GM18520 (cell line): ENCODE measurements around the gene CCDC3.
"Not testable (repeated sequence)": the region's sequence is repeated elsewhere in the genome, so short reads cannot be mapped to it uniquely, and the experiment has no call there.

Experiments
- ATAC-seq: cut with Tn5 transposase; IDR thresholded peaks from one replicate; pipeline ENCODE4 v1.9.1; 2021; ENCODE audit not compliant: unreplicated experiment

Gene CCDC3

DNA sequence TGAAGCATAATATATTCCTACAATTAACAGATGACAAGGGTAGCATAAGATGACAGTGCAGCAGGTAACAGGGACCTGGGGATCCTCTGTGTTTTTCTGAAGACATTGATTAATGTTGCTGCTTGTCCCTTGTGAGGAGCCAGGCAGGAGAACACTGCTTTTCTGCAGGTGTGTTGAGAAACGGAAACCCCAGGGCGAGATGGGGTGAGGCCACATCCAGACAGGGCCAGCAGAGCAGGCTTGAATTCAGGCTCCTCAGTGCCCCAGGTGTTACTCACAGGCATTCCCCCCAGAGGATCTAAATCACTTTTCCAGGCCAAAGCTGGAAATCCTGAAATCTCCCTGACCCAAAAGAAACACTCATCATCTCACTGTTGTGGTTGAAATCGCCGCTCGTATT lies 105.3 kb downstream of the CCDC3 start:
- ATAC-seq = no peak

DNA sequence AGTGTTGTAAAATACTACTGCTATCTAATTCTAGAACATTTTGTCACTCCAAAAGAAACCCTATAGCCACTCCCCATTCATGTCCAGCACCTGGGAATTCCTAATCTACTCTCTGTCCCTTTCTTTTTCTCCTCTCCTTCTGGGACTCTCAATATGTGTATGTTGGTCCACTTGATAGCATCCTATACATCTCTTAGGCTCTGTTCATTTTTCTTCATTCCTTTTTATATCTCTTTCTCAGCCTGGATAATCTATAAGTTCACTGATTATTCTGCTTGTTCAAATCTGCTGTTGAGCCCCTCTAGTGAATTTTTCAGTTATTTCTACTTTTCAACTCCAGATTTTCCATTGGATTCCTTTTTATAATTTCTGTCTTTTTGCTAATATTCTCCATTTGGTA lies 108.6 kb downstream of the CCDC3 start:
- no peak for ATAC-seq

DNA sequence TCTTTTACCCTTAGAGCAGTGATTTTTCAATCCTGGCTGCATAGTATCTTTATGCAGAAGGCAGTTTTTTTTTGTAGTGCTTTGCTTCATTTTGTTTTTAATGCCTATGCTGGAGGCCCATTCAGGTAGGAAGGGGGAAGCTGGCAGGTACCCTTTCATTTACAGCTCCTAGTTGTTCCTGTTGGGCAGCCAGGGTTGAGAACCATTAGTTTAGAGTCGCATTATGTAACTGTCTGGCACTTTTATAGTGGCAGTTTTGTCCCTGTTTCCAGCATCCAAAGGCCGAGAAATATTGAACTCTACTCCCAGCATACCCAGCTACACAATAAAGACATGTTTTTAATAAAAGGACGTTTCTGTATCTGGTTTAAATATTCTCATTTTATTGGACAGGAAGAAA lies 110.6 kb downstream of the CCDC3 start:
- ATAC-seq = no peak

DNA sequence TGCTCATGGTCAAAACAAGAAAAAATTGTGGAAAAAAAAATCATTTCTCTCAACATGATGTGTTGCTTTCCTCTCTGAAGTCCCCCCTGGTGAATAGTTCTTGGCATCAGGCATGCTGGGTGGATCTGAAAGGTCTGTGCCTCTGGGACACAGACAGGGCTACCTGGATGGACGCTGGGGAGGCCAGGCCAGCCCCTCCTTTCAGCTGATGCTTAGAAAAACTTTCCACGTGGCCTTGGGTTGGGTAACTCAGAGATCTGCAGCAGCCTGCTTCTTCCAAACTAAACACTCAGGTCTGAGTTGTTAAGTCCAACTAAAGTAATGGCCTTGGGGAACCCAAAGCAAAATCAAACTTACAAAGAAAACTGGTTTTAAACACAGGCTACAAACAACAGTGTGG lies 113.0 kb downstream of the CCDC3 start:
- ATAC-seq = no peak

DNA sequence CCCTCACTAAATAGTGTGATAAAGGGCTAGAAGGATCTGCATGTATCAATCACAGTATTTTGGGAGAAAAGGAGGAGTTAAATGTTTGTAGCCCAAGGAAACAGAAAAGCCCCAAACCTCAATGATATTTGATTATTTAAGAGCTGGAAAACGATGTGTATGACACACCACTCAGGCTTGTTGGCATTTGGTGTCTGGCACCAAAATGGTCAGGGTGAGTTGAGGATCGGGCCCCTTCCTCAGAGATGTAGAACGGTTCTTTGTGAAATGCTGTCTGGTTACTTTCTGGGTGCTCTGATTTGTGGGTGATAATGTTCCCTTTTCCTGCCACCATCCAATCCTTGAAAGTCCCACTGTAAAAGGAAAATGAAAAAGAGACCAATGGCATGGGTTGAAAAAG lies 113.7 kb downstream of the CCDC3 start:
- no peak for ATAC-seq

DNA sequence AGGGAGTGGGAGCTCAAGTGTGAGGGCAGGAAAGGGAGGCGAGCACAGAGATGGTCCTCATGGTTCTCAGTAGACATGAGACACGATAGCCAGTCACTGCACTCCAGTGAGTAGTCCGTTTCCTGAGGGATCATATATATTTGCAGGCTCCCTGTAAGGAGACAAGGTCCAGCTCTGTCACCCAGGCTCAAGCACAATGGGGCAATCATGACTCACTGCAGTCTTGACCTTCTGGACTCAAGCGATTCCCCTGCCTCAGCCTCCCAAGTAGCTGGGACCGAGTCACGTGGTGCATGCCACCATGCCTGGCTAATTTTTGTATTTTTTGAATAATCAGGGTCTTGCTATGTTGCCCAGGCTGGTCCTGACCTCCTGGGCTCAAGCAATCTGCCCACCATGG lies 116.7 kb downstream of the CCDC3 start:
- no peak for ATAC-seq

DNA sequence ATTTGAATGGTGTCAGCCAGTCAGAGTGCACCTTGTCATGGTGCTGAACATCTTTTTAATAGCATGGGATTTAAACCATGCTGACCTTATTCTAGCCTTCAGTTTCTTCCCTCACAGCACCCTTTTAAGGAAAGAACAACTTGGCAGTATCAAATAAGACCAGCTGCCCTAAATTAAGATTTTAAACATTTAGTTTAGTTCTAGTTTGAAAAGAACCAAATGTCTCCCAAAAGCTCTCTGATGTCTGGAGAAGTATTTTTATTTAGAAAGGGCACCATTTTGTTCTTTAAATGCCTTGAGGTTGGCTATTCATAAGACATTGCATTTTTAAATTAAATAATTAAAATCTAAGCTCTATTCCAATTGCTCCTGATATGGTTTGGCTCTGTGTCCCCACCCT lies 121.1 kb downstream of the CCDC3 start:
- ATAC-seq = no peak

DNA sequence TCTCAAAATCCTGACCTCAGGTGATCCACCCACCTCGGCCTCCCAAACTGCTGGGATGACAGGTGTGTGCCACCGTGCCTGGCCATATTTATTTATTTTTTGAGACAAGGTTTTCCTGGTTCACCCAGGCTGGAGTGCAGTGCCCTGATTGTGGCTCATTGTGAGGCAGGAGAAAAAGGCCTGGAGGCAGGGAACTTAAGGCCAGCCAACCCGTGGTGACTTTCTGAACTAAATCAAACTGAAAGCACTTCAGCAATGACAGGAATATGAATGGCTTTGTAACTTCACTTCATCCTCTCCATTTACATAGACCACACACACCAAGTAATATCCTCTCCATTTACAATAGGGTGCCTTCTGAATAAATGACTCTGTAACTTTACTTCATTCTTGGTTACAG lies 124.4 kb downstream of the CCDC3 start:
- no peak for ATAC-seq

DNA sequence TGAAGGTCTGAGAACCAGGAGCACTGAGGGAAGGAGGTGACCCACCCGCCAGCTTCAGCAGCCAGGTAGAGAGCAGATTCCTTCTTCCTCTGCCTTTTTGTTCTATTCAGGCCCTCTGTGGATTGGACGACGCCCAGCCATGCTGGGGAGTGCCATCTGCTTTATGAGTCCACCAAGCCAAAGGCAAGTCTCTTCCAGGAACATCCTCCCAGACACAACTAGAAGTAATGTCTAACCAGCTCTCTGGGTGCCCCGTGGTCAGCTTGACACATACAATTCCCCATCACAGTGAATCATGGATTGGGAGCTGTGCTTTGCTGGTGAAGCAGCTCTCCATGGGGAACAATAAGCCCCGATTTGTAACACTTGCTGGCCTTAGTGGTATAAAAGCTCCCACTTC lies 125.2 kb downstream of the CCDC3 start:
- no peak for ATAC-seq

DNA sequence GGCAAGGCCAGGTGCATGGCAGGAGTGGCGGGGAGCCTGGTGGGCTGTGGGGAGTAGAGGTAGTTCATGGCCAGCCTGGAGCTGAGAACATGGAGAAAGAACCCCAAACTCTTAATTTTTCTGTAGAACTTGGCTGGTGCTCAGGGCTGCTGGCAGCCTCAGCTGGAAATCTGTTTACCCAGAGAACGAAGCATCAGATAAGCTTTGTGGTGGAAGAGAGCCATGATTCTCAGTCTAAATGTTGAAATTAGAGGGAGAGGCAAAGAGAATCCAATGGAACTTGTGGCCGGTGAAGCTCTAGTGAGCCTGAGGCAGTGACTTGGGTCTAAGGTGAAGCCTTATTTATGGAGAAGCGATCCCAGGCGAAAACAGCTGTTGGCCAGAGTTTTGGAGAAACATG lies 126.4 kb downstream of the CCDC3 start:
- no peak for ATAC-seq

DNA sequence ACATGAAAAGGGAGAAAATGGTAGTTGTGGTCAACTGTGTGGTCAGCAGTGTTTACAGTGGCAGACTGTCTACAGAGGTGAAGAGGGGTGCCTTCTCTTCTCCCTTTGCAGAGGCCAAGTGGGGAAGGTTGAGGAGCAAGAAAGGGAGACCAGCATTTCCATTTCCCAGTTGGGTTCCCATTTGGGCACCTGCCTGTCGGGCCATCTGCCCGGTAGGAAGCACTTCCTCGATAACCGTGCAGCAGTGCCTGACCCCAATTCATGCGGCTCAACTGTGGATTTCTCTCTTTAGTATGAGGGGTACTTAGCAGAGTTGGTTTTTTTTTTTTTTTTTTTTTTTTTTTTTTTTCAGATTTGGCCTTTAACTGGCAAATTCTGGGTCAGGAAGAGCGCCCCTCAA lies 127.0 kb downstream of the CCDC3 start:
- no peak for ATAC-seq

DNA sequence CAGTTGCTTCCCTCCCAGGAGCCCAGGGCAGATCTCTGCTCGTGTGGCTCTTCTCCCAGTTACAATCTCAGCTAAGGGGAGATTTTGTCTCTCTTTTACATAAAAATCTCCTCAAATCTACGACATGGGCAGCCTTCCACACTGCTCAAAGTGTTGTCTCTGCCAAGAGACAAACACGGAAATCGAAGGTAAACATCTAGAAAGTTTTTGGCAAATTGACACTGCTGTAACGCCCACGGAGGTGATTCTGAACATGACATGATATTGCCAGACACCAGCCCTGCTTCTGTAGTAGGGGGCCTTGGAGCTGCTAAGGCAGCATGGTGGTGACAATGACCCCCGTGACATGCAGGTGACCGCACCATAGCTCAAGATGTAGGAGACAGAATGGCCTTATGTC lies 128.3 kb downstream of the CCDC3 start:
- ATAC-seq = no peak

DNA sequence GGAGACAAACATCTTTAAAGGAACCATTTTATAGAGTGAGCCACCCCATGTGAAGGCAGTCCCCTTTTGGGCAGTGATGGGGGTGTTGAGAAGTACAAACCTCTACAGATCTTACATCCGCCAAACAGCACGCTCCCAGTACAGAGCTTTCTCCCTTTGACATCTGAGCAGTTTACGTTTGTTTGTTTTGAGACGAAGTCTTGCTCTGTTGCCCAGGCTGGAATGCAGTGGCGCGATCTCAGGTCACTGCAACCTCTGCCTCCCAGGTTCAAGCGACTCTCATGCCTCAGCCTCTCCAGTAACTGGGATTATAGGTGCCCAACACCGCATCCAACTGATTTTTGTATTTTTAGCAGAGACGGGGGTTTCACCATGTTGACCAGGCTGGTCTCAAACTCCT lies 128.9 kb downstream of the CCDC3 start:
- no peak for ATAC-seq

DNA sequence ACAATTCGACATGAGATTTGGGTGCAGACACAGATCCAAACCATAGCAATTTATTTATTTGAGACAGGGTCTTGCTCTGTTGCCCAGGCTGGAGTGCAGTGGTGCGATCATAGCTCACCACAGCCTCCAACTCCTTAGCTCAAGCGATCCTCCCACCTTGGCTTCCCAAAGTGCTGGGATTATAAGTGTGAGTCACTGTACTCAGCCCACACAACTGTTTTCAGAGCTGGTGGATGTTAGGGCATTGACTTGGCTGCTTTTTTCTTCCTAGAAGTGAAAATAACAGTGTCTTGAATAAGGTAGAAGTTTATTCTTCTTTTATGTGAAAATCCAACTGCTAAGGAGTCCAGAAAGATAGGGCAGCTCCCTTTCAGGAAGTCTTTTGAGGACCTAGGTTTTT lies 132.1 kb downstream of the CCDC3 start:
- no peak for ATAC-seq

DNA sequence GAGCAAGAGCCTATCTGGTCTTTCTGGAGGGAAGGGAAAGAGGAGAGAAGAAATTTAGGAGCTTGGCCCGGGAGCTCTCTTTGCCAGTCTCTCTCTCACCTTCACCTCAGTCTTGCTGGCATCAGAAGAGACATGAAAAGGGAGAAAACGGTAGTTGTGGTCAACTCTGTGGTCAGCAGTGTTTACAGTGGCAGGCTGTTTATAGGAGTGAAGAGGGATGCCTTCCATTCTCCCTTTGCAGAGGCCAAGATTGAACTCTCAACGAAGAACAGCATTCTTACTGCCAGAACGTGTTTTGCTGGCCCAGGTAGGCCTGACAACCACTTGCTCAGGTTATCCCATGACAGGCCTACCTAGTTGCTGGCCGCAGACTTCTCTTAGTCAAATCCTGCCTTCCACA lies 133.3 kb downstream of the CCDC3 start:
- ATAC-seq = no peak

DNA sequence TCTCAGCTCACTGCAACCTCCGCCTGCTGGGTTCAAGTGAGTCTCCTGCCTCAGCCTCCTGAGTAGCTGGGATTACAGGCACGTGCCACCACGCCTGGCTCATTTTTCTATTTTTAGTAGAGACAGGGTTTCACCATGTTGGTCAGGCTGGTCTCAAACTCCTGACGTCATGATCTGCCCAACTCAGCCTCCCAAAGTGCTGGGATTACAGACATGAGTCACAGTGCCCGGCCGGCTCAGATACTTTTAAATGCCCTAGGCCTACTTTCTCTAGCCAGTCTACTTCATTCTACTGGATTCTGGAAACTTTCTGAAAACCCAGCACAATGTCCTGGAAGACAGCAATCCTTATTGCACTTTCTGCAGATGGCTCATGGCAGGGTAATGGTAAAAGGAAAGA lies 136.0 kb downstream of the CCDC3 start:
- ATAC-seq = not testable (repeated sequence)

DNA sequence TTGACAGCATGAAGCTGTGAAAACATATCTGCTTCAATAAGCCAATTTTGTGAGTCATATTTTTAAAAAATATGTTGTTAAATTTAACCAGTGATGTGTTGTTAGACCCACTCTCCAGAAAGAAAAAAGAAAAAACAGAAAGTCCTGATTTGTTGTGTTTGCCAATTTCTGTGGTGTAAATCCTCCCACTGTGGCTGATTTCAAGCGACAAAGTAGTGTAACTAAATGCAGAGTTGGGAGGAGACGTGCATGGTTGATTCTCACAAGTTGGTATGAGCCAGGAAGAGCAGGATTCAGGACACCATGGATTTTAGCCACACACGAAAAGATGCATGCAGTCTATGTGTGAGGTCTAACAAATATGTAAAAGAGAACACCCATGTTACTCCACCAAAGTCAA lies 139.1 kb downstream of the CCDC3 start:
- ATAC-seq = no peak

DNA sequence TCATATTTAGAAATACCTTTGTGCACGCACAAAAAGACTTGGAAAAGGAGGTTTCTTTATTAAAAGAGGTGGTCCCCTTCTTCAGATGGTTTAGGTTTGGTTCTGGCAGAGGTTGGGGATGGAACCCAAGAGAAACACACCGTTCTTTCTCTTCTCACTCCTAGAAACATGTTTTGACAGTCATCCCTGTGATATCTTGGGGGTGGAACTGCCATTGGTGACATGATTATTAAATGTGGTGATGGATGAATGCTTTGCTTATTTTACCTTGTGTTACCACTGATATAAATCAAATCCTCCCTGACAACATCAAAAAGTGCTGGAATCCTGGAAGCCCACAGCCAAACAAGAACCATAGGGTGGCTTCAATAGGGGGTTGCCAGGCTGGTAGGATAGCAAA lies 146.5 kb downstream of the CCDC3 start:
- no peak for ATAC-seq

DNA sequence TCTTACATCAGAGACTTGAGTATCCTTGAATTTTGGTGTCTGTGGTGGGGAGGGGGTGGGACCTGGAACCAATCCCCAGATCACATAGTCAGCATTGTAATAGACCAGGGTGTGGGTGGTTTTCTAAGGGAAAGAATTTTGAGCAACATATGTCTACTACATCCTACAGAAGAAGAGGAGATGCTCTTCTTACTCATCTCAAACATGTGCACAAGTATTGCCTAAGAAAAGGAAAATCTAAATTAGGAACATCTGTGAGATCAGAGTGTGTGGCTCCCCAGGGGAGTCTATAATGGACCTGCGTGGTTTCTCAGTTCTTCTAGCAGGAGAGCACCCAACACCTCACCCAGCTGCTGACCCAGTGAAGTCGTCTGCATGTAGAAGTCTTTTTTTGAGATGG lies 148.8 kb downstream of the CCDC3 start:
- ATAC-seq = no peak

DNA sequence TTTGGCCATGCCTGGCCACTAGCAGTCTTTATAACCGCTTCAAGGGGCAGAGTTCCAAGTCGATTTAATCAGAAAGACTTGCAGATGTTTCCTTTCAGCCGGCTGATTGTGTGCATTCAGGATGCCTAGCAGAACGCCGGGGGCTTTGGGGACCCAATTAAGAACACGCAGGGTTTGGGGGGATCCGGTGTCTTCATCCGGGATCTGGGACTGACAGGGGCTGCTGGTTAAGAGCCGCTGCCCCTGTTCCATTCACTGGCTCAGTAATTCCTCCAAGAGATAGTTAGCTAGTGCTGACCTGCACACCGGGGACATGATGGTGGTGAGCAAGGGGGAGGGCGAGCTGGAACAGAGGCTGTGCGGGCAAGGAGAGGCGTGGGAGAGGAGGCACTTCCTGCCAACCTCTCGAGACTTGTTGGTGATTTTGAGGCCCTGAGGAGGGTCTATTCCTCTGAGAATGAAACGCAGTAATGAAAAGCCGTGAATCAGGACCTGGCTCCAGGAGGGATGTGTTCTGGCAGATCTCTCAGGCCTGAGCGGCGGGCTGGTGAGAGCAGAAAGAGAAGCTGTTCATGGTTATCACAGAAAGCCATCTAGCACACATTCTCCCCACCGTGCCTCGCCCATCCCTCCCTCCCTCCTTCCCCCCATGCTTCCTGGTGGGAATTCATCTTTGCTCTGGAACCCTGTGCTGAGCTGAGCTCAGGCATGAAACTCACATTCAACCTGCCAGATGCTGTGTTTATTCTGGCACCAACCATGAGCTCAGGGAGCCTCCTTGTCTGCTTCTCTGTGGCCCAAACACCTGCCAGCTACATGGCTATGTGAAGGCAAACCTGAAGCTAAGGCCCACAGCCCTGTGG lies 152.0 kb downstream of the CCDC3 start:
- no peak for ATAC-seq

DNA sequence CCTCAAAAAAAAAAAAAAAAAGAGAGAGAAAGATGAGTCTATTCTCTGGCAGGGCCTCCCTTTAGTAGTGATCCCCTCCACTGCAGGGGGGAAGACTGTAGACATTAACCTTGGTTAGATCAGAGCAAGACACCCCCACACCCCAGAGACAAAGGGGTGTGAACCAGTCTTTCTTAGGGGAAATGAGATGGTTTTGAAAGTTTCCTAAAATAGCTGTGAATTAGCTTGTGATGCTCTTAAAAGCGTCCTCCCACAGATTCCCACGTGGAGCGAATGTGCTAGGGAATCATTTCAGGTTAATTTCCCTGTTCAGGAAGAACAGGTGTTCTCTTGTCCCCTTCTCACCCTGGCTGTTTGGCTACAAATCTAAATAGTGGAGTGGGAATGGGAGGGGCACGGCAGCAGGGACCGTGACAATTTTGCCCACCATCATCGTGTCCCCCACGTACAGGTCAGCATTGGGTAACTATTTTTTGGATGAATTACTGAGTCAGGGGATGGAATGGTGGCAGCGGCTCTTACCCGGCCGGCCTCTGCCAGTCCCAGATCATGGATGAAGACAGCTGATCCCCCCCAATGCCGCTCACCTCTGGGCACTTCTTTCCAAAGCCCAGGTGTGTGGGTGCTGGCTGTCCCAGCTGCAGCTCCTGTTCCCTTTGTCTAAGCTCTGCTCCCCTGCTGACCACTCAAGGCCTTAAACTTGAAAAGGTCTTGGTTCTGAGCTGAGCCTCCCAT lies 152.9 kb downstream of the CCDC3 start:
- ATAC-seq = no peak

DNA sequence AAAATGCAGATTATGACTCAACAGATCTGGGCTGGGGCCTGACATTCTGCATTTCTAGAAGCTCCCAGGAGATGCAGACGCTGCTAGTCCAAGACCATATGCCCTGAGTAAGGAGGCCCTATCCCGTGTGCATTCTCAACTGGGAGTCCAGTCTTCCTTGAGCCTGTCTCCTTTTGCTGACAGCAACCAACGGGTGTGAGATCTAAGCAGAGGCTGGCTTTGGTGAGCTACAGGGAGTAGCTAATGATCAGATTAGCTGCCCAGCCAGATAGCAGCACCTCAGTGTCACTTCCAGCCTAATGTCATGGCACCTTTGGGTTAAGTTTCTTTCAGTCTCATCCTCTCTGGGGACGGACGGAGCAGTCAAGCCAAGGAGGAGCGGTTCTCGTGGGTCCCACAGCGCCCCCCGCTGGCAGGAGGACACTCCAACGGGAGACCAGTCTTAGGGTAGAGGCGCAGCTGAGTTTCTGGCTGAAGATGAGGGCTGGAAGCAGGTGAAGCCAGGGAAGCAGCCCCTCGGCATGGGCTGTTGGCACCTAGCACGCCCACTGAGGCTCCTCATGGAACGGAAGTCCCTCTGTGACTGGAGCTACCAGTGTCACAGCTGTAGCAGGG lies 154.0 kb downstream of the CCDC3 start:
- ATAC-seq = no peak
